Neural cell (in vitro differentiated cells): Measurements from ENCODE around the gene HLA-DMA.

Experiments used
- EP300 ChIP-seq: fragments of 450-650 bp; conservative IDR thresholded peaks from 2 replicates; pipeline ENCODE4 v1.6.1; 2014; ENCODE audit warnings: antibody characterized with exemption, mild to moderate bottlenecking, moderate library complexity; ENCODE audit not compliant: poor library complexity, severe bottlenecking
- MXI1 ChIP-seq: fragments of 450-650 bp; conservative IDR thresholded peaks from 2 replicates; pipeline ENCODE4 v1.6.1; 2014; ENCODE audit warnings: antibody characterized with exemption, mild to moderate bottlenecking; ENCODE audit not compliant: poor library complexity, severe bottlenecking
- POLR2AphosphoS5 ChIP-seq: IDR thresholded peaks from 2 replicates; pipeline ENCODE4 v1.6.1; 2012
- REST ChIP-seq: IDR thresholded peaks from 2 replicates; pipeline ENCODE4 v1.6.1; 2012; ENCODE audit warnings: borderline replicate concordance
- TAF1 ChIP-seq: IDR thresholded peaks from 2 replicates; pipeline ENCODE4 v1.6.1; 2012; ENCODE audit warnings: low read depth
- TF ChIP-seq, protein P1 (sequence below): fragments of 450-650 bp; IDR thresholded peaks from 2 replicates; pipeline ENCODE4 v1.5.1; 2014; ENCODE audit warnings: antibody characterized with exemption, mild to moderate bottlenecking, moderate library complexity; ENCODE audit not compliant: poor library complexity, severe bottlenecking

DNA sequence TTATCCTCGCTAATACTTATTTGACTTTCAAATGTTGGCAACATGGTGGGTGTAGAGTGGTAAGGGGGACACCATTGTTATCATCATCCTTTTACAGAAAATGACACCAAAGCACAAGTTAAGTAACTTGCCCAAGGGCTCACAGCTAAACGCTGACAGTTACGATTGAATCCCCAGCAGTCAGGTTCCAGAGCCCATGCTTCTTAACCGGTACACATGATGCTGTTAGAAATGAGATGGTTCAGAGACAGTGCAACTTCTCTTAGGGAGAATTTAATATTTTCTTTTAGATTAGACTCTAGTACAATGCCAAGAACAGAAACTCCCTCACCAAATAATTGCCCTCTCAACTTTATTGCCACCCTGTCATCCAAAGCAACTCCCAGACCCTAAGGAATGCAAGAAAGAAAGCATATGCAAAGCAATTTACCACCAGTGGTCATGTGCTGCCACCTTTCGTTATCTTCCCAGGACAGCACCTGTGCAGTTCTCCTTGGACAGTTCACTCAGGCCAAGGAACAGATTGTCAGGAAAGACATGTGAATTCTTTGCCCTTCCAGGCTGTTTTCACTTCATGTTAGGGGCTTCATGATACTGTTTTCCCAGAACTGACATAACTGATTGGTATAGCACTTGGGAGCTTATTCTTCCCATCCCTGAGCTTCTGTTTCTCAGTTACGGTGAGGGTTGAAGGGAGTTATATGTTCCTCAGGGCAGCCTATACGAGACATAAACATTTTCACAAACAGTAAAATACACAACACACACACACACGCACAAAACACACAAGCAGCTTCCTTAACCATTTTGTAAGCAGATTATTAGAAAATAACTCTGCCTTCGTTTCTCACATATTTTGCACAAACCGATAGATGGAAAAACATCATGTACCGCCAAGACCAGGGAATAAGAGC is 5.1 kb downstream of the HLA-DMA start:
- TF ChIP-seq, protein P1, sequence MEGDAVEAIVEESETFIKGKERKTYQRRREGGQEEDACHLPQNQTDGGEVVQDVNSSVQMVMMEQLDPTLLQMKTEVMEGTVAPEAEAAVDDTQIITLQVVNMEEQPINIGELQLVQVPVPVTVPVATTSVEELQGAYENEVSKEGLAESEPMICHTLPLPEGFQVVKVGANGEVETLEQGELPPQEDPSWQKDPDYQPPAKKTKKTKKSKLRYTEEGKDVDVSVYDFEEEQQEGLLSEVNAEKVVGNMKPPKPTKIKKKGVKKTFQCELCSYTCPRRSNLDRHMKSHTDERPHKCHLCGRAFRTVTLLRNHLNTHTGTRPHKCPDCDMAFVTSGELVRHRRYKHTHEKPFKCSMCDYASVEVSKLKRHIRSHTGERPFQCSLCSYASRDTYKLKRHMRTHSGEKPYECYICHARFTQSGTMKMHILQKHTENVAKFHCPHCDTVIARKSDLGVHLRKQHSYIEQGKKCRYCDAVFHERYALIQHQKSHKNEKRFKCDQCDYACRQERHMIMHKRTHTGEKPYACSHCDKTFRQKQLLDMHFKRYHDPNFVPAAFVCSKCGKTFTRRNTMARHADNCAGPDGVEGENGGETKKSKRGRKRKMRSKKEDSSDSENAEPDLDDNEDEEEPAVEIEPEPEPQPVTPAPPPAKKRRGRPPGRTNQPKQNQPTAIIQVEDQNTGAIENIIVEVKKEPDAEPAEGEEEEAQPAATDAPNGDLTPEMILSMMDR, result peak; percentile 72
- TF ChIP-seq REST, result no peak
- no peak for TF ChIP-seq POLR2AphosphoS5
- TF ChIP-seq TAF1, result no peak
- TF ChIP-seq MXI1, result no peak
- TF ChIP-seq EP300, result no peak
